HepG2 (cell line): ENCODE data around the gene TAGLN.

Experiments
- TF ChIP-seq, protein P1 (sequence below): sonication (generic); formaldehyde crosslinking; IDR thresholded peaks from 2 replicates; pipeline ENCODE4 v1.5.0; 2020; ENCODE audit warnings: mild to moderate bottlenecking, missing genetic modification reagents, moderate library complexity
- TF ChIP-seq, protein P2 (sequence below): sonication (generic); formaldehyde crosslinking; IDR thresholded peaks from 2 replicates; pipeline ENCODE4 v1.8.1; 2023; ENCODE audit warnings: mild to moderate bottlenecking, missing genetic modification reagents

DNA sequence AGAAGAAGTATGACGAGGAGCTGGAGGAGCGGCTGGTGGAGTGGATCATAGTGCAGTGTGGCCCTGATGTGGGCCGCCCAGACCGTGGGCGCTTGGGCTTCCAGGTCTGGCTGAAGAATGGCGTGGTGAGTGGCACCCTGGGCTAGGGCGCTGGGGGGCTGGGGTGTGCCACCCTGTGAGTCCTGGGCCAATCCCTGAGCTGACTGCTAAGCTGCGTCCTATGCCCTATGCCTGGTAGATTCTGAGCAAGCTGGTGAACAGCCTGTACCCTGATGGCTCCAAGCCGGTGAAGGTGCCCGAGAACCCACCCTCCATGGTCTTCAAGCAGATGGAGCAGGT, 3.9 kb downstream of the TAGLN start:
- TF ChIP-seq, protein P1, sequence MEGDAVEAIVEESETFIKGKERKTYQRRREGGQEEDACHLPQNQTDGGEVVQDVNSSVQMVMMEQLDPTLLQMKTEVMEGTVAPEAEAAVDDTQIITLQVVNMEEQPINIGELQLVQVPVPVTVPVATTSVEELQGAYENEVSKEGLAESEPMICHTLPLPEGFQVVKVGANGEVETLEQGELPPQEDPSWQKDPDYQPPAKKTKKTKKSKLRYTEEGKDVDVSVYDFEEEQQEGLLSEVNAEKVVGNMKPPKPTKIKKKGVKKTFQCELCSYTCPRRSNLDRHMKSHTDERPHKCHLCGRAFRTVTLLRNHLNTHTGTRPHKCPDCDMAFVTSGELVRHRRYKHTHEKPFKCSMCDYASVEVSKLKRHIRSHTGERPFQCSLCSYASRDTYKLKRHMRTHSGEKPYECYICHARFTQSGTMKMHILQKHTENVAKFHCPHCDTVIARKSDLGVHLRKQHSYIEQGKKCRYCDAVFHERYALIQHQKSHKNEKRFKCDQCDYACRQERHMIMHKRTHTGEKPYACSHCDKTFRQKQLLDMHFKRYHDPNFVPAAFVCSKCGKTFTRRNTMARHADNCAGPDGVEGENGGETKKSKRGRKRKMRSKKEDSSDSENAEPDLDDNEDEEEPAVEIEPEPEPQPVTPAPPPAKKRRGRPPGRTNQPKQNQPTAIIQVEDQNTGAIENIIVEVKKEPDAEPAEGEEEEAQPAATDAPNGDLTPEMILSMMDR (CRISPR knock-in tag) = no peak
- TF ChIP-seq, protein P2, sequence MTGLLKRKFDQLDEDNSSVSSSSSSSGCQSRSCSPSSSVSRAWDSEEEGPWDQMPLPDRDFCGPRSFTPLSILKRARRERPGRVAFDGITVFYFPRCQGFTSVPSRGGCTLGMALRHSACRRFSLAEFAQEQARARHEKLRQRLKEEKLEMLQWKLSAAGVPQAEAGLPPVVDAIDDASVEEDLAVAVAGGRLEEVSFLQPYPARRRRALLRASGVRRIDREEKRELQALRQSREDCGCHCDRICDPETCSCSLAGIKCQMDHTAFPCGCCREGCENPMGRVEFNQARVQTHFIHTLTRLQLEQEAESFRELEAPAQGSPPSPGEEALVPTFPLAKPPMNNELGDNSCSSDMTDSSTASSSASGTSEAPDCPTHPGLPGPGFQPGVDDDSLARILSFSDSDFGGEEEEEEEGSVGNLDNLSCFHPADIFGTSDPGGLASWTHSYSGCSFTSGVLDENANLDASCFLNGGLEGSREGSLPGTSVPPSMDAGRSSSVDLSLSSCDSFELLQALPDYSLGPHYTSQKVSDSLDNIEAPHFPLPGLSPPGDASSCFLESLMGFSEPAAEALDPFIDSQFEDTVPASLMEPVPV (CRISPR knock-in tag) = no peak
